K562 (cell line): ENCODE measurements around the gene PRR7. TPM values are rescaled to one million over a fixed set of nuclear protein-coding genes. Genes with fewer than 3 reads are reported as not detected.

ENCODE experiments used
- ARNT ChIP-seq, 2 experiments: fragments of 450-650 bp; IDR thresholded peaks; 2 replicates each; pipeline ENCODE4 v1.6.1; 2016; ENCODE audit warnings: mild to moderate bottlenecking in 1 of 2
- BRCA1 ChIP-seq, 2 experiments: fragments of 450-650 bp in 1 of 2; sonication (generic) in 1 of 2; formaldehyde crosslinking in 1 of 2; IDR thresholded peaks; 2 replicates each; pipeline versions ENCODE4 v1.5.0 to v1.6.1; 2017 to 2020; ENCODE audit warnings: mild to moderate bottlenecking in 1 of 2, missing genetic modification reagents in 1 of 2
- CC2D1A ChIP-seq: fragments of 450-650 bp; IDR thresholded peaks from 2 replicates; pipeline ENCODE4 v1.6.1; 2017; ENCODE audit warnings: mild to moderate bottlenecking
- CHAMP1 ChIP-seq: fragments of 450-650 bp; IDR thresholded peaks from 2 replicates; pipeline ENCODE4 v1.6.1; 2016; ENCODE audit warnings: mild to moderate bottlenecking
- E4F1 ChIP-seq: fragments of 250-450 bp; sonication (Bioruptor Pico); IDR thresholded peaks from 2 replicates; pipeline ENCODE4 v1.5.0; 2021; ENCODE audit warnings: mild to moderate bottlenecking, borderline replicate concordance
- ELK3 ChIP-seq: fragments of 450-650 bp; formaldehyde crosslinking; IDR thresholded peaks from 2 replicates; pipeline ENCODE4 v1.4.0; 2020; ENCODE audit warnings: mild to moderate bottlenecking
- FOXA3 ChIP-seq, 2 experiments: fragments of 450-650 bp in 1 of 2; sonication (generic) in 1 of 2; formaldehyde crosslinking; IDR thresholded peaks in 1 of 2; conservative IDR thresholded peaks in 1 of 2; 2 replicates each; pipeline versions ENCODE4 v1.4.0 to v1.8.0; 2020 to 2022; ENCODE audit warnings: mild to moderate bottlenecking in 2 of 2, missing genetic modification reagents in 1 of 2
- HBP1 ChIP-seq: fragments of 450-650 bp; formaldehyde crosslinking; IDR thresholded peaks from 2 replicates; pipeline ENCODE4 v1.4.0; 2022; ENCODE audit warnings: missing genetic modification characterization
- KLF6 ChIP-seq: fragments of 250-450 bp; sonication (Bioruptor Pico); IDR thresholded peaks from 2 replicates; pipeline ENCODE4 v1.4.0; 2020; ENCODE audit warnings: mild to moderate bottlenecking, moderate library complexity, borderline replicate concordance
- MEF2D ChIP-seq: conservative IDR thresholded peaks from 2 replicates; pipeline ENCODE4 v1.6.1; 2016; ENCODE audit warnings: low read depth, missing genetic modification characterization, missing compliant biosample characterization
- MXD1 ChIP-seq: fragments of 250-450 bp; sonication (Bioruptor Pico); IDR thresholded peaks from 2 replicates; pipeline ENCODE4 v1.8.0; 2021; ENCODE audit warnings: borderline replicate concordance, mild to moderate bottlenecking, moderate library complexity; ENCODE audit not compliant: poor library complexity, severe bottlenecking
- NFATC3 ChIP-seq: fragments of 450-650 bp; IDR thresholded peaks from 2 replicates; pipeline ENCODE4 v1.6.1; 2017; ENCODE audit warnings: mild to moderate bottlenecking
- NR2F6 ChIP-seq: fragments of 450-650 bp; formaldehyde crosslinking; IDR thresholded peaks from 2 replicates; pipeline ENCODE4 v1.4.0; 2020; ENCODE audit warnings: mild to moderate bottlenecking
- POLR2H ChIP-seq: IDR thresholded peaks from 2 replicates; pipeline ENCODE4 v1.6.1; 2016; ENCODE audit warnings: missing genetic modification characterization, low read depth, mild to moderate bottlenecking, control low read depth, missing compliant biosample characterization, moderate library complexity
- PRPF4 ChIP-seq: fragments of 200-400 bp; formaldehyde crosslinking; IDR thresholded peaks from one replicate; pipeline ENCODE4 v1.6.1; 2017; ENCODE audit warnings: low read length, low read depth, mild to moderate bottlenecking; ENCODE audit not compliant: insufficient read depth, poor library complexity, severe bottlenecking
- SIRT6 ChIP-seq: IDR thresholded peaks from one replicate; pipeline ENCODE4 v1.6.1; 2012; ENCODE audit warnings: low read depth, mild to moderate bottlenecking, control low read depth, inconsistent platforms, low read length, moderate library complexity
- SNIP1 ChIP-seq: fragments of 450-650 bp; IDR thresholded peaks from 2 replicates; pipeline ENCODE4 v1.7.1; 2017; ENCODE audit warnings: low read depth, mild to moderate bottlenecking
- TCF7 ChIP-seq: sonication (generic); IDR thresholded peaks from 2 replicates; pipeline ENCODE4 v1.6.1; 2016; ENCODE audit warnings: antibody characterized with exemption, borderline replicate concordance
- TEAD2 ChIP-seq: fragments of 450-650 bp; IDR thresholded peaks from 2 replicates; pipeline ENCODE4 v1.6.1; 2016; ENCODE audit warnings: missing genetic modification characterization, control low read depth, missing compliant biosample characterization
- ZFP36 ChIP-seq: fragments of 150-350 bp; IDR thresholded peaks from 2 replicates; pipeline ENCODE4 v1.6.1; 2018; ENCODE audit warnings: low read length, low read depth; ENCODE audit not compliant: partially characterized antibody
- ZNF316 ChIP-seq: fragments of 450-650 bp; IDR thresholded peaks from 2 replicates; pipeline ENCODE4 v1.6.1; 2016
- polyA plus RNA-seq, 8 experiments: library from polyadenylated mRNA; depleted of rRNA in 4 of 8; stranded (reverse) in 5 of 8; unstranded in 3 of 8; fragments of >200 nt; fragmentation: Nextera tagmentation in 2 of 8; fragmentation: Illumina TruSeq in 1 of 8; extraction: Ambion mirVana in 2 of 8; extraction: Trizol in 1 of 8; gene quantifications; 2 replicates each; pipeline versions ENCODE4 v1.2.1 to v1.2.3, GENCODE V29; 2011 to 2014; ENCODE audit warnings: inconsistent platforms in 1 of 8, missing spikeins in 1 of 8
- total RNA-seq, 7 experiments: library from RNA; depleted of rRNA in 6 of 7; stranded (reverse); fragments of >200 nt in 6 of 7; fragmentation: Illumina TruSeq in 2 of 7; extraction: Trizol in 2 of 7; gene quantifications; 2 replicates each; pipeline versions ENCODE4 v1.2.1 to v1.2.3, GENCODE V29; 2011 to 2021; ENCODE audit warnings: low replicate concordance in 1 of 7

The PRR7 gene
- total and polyA plus RNA-seq, 9 of the 15 experiments (the other 6 are each of a cell fraction or from before 2014, with no cell fraction given) = 0.80 to 11.3 (median 10.4) TPM; not detected in 4

- no peak for TF ChIP-seq HBP1 (CRISPR knock-in tag)
- TF ChIP-seq CHAMP1 = no peak
- peak in 1 of 2 experiments; percentile 85; a peak in 2 of 4 replicates for TF ChIP-seq FOXA3 (CRISPR knock-in tag; conservative IDR thresholded peaks at IDR 0.05 in 1 of 2, IDR thresholded peaks at IDR 0.05 in 1 of 2)
- TF ChIP-seq ELK3 (CRISPR knock-in tag) = no peak
- TF ChIP-seq E4F1 (CRISPR knock-in tag) = no peak
- TF ChIP-seq TEAD2 (tag) = no peak
- no peak for TF ChIP-seq SNIP1
- TF ChIP-seq CC2D1A = no peak
- no peak for TF ChIP-seq NFATC3
- no peak for TF ChIP-seq MXD1 (CRISPR knock-in tag)
- no peak for TF ChIP-seq POLR2H (tag)
- no peak for TF ChIP-seq MEF2D
- TF ChIP-seq PRPF4 = no peak
- no peak for TF ChIP-seq SIRT6
- no peak for TF ChIP-seq BRCA1 (IDR thresholded peaks at IDR 0.05)
- no peak for TF ChIP-seq BRCA1 (CRISPR knock-in tag; IDR thresholded peaks at IDR 0.05)
- TF ChIP-seq ZNF316 = no peak
- no peak for TF ChIP-seq TCF7
- no peak for TF ChIP-seq NR2F6 (CRISPR knock-in tag)
- TF ChIP-seq ZFP36 = no peak
- TF ChIP-seq KLF6 (CRISPR knock-in tag) = no peak
- no peak for TF ChIP-seq ARNT (IDR thresholded peaks at IDR 0.05)
These were observed 19.3 kb upstream of the PRR7 start (continued) for GRCh38 chr5:177427211-177427822.
